ENCODE data around the gene KISS1.

The KISS1 gene

DNA sequence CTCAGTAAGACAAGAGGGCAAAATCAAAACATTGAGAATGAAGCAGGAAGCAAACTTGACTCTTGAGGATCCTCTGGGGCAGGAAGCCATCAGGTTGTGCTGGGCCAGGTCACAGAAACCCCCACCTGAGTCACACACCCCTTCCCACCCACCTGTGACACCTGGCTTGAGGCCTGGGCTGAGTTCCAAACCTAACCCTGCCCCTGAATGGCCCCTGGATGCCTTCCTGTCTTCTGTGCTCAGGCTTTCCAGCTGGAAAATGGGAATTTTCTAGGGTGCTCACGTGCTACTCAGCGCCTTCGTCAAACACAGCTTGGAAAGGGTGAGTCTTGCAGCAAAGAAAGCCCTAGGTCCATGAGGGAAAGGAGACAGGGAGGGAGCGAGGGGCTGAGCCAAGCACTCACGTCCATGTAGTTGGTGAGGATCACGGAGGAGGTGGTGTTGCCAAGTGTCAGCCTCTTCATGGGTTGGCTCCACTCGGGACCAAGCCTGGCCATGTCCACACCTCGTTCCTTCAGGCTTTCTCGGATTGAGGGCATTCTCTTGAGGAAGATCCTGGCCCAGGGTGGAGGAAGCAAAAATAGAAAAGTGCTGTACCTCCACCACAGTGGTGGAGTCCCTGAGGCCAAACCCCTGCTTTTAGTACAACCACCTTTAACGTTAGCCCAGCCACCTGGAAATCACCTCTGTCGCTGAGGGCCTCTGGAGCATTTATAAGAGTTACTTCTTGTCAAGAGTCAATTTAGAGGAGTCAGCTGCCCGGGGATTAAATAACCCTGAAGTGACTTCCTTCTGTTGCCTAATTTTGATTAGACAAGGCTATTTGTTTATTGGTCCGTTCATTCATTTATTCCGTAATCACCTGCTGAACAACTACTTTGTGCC, 34.4 kb downstream of the KISS1 start:
- no peak for DNase-seq

DNA sequence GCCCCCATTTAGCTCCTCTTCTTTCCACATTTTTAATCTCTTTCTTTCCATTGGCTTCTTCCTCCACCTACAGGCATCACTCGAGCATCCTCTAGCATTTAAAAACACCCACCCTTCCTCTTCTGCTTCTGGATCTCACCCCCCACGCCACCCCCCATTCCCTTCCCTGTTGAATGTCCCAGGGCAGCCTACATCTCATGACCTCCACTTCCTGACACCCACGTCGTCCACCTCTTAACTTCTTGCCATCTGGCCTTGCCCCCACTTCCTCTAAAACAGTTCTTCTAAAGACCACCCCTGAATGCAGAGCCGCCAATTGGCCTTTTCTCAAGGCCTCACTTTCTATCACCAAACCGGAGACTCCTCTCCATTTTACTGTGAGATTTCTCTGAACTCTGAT, 38.3 kb downstream of the KISS1 start:
- no peak for DNase-seq

DNA sequence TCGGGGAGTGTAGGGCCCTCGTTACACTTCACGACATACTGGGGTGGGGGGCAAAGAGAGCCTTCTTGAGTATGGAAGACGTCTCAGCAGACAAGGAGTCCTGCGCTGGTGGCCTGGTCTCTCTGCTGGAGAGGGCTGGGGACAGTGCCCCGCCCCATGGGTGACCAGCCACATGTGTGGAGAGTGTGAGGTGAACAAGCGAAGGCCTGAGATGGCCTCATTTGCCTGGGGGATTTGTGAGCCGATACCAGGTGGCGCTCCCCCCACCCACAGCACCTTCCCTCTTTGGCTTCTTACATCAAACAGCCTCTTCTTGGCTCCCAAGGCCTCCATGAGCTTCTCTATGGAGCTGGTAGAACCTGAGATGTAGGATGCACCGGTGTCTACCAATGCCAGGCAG, 40.4 kb downstream of the KISS1 start:
- DNase-seq = no peak

DNA sequence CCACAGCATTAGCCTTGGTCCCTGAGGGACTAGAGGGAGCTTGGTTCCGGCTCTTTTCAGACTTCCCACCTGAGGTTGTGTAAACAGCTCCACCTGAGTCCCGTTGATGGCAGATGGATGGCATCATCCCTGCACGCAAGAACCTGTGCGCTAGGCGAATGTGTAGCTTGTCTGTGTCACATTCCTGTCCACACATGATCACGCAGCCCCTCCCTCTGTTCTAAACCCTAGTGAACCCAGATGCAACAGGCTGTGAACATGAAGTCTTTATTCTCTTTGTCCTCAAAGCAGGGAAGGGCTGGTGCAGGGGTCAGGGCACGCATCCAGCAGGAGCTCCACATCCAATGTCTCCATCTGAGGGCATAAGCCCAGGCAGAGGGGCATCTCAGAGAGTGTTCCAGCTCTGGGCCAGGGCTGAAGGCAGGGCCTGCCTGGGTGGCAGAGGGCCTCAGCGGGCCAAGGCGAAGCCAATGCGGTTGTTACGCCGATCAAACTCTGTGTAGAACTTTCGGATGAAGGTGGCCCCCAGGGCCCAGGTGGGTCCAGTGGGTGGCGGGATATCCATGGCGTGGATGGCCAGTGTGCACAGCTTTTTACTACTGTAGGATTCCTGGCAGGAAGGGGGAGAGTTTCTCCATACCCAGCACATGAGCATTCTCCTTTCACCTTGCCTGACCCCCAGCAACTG, 41.6 kb downstream of the KISS1 start:
- DNase-seq = no peak

DNA sequence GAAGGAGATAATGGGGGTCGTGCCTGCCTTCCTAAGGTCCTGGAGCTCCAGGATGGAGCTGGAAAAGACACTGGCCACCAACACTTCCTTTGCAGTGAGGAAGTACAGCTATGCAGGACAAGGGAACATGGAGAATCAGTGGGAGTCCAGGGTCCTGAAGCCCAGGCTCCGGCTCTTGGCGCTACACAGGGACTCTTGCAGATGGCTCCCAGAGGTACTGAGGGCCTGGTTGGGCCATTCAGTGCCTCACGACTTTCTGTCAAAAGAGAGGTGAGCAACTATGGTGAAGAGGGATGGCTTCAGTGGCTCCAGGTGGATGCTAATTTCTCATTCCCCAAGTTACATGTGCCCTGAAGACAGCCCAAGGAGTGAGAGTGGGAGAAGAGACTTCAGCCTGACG, 42.6 kb downstream of the KISS1 start:
- DNase-seq = no peak

DNA sequence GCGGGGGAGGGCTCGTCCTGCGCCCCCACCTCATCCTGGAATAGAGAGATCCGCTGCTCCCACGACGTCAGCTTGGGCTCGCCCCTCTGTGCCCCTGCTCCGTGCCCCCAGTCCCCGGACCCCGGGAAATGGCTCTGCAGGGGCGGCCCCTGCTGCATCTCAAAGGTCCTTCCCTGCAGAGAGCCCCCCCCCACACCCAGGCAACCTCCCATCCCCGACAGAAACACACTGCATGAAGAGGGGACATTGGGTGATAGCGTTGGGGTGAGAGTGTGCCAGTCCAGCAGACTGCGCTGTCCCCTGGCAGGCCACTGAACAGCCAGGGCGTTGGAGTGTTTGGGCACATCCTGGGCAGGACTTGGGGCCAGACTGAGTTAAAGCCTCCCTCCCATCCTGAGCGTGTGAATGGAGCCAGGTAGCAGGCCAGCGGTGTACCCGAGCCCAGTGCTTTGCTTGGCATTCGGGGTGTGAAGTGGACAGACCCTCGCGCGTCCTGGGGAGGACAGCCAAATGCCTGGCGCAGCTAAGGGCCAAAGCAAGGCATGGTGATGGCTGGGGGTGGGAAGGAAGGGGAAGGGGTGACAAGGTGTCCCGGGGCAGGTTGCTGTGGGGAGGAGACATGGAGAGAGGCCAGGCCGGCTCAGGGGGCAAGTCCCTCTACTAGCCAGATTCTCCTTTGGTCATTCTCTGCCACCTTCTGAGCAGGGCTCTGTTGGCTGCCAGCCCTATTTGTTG, 43.8 kb downstream of the KISS1 start:
- peak in 2 of 51 donors; percentile 43 to 54 for DNase-seq

DNA sequence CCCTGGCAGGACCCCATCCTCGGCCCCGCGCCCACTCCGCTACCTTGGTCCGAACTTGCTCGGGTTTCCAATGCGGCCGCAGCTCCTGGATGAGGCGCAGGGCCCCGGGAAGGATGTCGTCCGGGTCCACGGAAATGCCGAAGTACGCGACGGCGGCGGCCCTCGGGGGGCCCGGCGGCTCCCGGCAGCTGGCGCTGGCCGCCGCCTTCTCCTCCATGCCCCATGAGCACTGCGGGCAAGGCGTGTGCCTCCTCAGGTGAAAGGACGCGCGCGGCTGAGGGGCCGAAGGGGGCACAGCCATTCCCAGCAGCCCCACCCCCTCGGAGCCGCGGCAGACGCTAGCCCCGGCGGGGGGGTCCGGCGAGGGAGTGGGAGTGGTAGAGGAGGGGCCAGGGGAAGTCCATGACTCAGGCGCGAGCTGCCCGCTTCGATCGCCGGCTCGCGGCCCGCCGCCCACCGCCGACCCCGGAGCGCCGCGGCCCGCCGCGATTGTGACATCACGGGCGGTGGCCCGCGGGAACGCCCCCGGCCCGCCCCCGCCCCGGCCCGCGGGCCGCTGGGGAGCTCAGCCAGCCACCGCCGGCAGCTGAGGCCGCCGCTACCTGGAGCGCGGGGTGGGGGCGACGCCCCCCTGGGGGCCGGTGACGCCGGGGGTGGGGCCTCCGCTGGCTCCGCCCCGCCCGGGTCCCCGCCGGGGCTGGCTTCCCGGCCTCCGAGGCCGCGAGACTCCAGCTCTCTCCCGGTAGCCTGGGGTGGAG, 44.6 kb downstream of the KISS1 start, which contains the start of gene ETNK2:
Gene ETNK2, minus strand, starts transcription at position 493 of the 758 bp plus-strand sequence. Its CDS starts 192 bp downstream, at position 301.
- peak in 29 of 51 donors; percentile 16 to 82 (median 49) for DNase-seq

DNA sequence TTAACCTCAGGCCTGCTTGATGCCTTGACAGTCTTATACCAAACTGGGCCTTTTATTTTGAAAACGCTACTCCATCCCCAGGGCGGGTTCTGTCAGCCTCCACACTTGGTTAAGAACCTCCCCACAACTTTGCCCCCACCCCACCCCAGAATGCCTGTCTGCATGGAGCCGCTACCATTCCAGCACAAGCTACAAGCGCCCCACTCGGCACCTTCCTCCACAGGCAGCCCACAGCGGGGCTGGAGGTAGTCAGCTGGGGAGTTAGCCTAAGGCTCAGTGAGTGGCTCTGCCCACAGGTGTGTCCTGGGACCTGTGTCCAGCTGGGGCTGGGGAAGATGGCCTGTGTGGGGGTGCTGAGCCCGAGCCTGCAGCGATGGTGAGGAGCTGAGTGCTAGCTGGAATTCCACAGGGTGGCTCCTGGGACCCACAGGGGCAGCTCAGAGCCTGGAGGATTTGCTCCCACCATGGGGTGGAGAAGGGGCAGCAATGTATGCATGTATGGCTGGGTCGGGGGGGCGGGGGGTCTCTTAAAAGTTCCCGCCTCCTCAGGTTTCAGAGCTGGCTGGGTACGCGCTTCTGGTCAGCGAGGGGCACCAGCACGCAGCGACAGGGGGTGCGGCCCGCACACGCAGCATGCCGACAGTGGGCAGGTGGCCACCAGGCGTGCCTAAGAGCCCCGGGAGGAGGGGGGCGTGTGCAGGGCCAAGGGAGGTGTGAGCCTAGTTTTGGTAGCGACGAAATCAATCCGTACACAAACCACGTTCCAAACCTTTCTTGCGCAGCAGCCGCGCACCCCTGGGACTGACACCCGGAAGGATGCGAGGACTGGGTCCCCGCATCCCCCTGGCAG, 45.4 kb downstream of the KISS1 start:
- DNase-seq = peak in 10 of 51 donors; percentile 12 to 48 (median 19)

DNA sequence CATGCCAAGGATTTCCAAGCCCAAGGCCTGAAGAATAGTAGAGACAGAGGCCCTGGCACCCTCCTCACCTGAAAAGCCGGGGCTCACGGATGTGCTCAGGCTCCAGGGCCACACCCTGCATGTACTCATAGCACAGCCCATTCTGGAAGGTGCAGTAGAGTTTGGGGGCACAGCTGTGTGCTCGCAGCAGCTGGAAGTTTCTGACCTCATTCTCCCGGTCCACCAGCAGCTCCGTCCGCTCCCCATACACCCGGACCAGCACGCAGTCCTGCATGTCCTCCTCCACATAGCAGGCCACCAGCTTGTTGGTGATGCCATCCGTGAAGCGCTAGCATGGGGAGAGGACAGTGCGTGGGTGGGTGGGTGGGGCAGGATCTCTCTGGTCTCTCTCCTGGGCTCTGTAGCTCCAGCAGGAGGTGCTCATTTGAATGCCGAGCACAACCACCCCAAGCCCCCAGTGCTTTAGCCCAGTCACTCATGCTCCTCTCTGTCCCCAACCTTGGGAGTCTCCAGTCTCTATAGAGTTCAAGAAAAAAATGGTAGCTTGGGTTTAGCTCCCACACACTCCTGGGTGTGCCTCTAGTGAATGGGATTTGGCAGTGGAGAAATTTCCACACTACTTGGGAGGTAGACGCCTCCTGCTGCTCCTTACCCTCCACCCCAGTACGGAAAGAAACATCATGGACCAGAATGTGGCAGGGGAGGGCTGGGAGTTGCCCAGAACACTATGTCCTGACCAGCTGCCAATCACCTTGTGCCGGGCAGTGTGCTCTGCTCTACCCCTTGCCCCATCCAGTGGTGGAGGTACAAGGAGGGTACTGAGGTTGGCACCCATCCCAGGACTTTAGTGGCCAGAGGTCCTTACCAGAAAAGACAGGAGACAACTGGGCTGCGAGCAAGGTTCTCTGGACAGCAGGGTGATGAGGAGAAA, 46.4 kb downstream of the KISS1 start:
- DNase-seq = peak in 1 of 51 donors; percentile 9

DNA sequence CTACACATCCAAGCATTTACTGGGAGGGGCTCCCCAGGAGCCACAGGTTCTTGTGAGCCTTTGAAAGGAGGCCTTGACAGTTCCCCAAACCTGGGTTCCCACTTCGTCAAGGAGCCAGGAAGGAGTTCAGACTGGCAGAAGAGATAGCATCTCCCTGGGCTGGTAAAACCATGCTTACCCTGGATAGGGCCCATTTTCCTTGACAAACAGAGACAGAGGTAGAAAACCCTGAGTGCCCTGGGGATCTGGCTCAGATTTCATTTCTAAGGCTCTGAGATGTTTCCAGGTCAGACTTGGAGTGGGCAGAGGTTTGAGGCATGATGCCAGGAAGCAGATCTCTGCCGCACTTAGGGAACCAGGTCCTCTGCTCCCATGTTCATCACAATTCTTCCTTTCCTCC, 47.2 kb downstream of the KISS1 start:
- DNase-seq = no peak

DNA sequence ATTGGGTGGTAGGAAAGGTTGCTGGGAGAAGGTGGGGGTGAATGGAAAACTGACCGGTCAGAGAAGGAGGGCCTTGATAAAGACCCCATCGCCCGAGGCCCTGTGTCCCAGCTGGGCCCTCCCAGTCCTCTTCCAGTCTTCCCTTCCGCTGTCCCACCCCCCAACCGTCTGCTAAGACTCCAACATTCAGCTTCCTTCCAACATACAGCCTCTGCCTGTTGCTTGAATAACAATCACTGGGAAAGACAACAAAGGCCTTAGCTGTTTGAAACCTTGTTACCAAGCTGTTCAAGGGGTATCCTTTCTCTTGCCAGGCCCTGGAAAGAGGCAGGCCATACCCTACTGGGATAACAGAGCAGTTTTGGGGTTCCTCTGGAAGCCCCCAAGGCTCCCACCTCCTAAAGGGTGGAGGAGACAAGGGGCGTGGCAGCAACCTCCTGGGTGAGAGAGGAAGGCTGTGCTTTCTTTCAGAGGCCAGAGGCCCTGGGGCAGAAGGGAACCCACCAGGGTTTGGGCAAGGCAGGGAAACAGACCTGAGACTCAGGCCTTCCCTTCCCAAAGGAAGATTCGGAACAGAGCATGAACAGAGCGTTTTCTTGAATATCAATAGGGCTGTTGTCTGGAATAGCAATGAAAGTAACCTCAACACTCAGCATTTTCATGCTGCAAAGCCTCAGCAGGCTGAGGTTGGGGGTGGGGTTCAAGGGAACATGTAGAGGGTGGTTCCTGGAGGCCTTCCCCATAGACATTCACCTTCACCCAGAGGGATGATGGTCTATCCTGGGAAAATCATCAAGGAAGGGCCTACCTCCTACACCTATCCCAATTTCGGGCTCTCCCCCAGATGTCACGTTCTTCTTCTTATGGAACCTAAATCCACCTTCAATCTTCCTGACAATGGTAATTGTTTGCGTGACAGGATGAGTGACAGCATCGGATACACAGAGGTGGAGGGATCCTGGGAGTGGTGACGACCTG, 48.6 kb downstream of the KISS1 start:
- DNase-seq = peak in 2 of 51 donors; percentile 10 to 11

DNA sequence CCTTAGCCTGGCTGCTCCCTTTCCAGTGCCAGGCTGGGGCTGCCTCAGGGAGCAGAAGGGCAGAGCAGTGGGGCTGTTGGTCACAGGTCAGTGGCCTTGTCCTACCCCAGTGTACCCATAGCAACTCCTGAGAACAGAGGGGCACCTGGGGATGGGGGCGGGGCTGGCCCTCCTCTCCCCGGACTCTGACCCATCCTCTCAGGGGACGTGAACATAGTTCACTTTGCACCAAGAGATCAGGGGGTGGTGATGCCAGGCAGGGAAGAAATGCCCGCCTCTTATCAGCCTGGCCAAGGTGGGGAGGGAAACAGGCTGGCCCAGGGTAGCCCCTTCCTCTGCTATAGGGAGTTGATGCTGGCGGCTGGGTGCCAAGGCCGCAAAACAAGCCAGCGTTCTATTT, 49.3 kb downstream of the KISS1 start:
- DNase-seq = no peak

DNA sequence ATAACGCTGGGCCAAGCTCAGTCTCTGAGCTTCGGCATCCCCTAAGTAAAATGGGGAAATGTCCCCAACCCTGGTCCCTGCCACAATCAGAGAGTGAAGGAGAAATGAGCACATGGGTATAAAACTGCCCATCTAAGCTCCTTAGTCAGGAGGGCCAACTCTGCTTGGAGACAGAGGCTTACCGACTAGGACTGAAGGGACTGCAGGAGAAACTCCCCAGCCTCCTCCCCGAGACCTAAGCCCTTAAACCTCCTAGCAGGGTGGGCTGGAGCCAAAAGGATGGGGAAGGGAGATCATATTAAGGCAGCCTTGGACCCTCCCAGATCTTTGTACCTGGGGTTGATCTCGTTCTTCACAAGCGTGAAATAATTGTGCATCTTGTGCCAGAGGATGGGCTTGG, 50.0 kb downstream of the KISS1 start:
- DNase-seq = no peak

DNA sequence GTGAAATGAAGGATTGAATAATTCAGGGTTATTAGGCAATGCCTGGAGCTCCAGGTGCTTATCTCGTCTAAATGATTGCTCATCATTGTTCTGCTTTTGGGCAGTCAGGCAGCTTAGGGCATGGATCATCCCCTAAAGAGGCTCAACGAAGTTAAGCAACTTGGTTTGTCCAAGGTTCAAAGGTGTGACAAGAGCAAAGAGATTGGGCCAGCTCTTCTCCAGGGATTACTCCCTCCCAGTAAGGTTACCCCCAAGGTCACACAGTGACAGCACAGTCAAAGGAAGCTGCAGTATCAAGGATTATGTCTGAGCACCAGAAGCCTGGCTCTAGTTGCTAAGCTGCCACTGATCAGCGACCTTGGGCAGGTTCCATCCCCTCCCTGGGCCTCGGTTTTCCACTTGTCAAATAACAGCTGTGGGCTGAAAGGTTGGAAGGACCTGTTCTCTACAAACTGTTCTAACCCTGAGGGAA, 51.2 kb downstream of the KISS1 start:
- DNase-seq = no peak

DNA sequence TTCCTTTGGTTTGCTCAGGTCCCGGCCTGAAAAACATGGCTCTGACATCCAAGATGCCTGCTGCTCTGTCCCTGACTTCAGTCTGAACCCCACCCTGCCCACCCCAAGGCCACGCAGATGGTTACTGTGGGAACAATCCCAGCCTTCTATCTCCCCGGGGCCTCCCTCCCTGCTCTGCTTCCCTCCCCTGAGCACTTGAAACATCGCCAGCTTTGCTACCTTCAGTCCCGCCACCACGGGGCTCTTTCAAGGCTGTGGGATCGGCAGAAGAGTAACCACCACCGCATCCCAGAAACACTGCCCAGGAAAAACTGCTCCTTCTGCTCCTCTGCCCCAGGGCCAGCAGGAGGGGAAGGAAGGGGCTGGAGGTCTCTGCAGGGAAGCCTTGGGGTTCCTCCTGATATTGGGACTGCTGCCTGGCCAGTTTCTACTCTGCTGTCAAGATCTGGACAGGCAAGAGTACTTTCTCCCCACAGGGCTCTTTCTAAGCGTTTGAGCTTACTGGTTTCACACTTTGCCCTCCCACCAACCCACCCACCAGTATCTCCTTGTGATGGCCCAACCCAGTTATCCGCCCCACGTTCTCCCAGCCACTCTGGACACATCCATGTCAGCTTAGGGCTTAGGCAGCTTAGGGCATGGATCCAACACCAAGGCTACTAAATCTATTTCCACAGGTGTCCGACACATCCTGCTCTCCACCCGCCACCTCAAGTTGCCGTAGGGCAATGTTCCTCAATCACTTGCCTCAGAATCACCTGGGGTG, 52.8 kb downstream of the KISS1 start:
- no peak for DNase-seq

DNA sequence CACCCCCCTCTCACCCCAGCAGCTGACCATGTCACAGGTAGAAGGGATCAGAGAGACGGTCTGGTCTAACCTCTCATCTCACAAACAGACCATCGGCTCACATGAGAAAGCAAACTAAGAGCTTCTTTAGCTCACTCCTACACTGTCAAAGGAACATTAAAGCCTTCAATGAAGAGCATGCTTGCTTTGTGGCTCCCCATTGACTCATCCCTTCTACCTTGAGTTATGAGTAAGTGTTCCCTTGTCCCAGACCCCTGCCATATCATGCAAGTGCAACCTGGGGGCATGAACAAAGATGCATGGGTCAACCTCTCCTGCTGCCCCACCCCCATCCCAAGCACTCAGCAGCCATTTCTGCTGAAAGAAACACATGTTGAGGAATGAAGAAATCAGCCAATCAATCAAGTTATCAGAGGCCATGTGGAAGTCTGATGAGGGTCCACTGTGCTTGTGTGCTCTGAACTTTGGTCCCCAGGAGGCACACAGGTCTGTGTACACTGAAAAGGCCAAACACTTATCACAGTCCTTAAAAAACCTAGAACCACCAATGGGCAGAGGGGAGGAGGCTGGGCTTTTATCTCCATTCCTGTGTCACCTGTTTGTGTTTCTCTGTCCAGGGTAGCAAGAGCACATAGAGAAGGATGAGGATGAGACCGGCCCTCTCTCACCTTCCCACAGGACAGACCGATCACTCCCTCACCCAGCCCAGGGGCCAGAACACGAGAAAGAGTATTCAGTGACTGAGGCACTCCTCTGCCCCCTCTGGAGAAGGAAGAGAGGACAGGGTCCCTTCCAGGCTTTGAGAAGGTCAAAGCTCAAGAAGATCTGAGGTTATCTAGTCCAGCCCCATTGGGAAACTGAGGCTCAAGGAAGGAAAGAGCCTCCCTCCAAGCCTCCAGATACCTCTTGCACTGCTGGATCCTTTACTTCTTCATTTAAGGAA, 54.0 kb downstream of the KISS1 start:
- no peak for DNase-seq

Measured in hypothalamus (tissue), 51 donors.